Dedifferentiated amniotic fluid mesenchymal stem cell (primary cell): Measurements from ENCODE around the gene FAM124A.
"Not testable (repeated sequence)": the region's sequence is repeated elsewhere in the genome, so short reads cannot be mapped to it uniquely, and the experiment has no call there.

ENCODE experiments used
- DNase-seq: peaks from one replicate; pipeline ENCODE4 v3.0.0-alpha.2; 2016; ENCODE audit errors: extremely low spot score

FAM124A gene

GRCh38 chr13:51269039-51269438 is 46.8 kb downstream of the FAM124A start:
- DNase-seq: no peak

DNA sequence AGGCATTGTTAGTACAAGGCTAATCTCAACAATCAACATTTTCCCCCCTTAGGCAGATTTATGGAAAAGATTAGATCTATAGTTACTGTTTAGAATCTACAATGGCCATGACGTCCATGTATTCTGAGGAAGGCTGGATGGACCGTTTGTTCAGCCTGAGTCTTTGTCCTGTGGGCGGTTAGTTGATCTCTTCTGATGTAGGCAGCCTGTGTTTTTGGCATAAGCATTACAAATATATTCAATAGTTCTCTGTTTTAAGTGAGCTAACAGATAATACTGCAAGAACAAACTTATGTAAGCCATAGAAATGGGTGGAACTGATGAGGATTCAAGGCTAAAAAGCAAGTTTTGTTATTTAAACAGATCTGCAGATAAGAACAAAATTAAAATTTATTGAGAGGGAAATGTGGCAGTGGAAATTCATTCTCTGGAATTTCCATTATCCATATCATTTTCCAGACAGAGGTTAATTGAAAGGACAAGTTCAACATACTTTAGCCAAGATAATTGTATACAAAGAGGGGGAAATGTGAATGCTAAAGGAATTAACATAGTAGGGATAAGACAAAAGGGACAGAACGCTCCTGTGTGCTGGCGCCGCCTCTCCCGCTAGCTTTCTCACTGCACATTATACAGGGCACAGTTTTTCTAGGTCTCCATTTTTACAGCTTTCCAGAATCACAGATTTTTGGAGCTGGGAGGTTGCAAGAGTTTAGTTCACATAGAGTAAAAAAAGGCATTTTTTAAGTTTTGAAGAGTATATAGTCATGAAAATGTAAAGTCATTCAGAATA is 48.6 kb downstream of the FAM124A start:
- no peak for DNase-seq

DNA sequence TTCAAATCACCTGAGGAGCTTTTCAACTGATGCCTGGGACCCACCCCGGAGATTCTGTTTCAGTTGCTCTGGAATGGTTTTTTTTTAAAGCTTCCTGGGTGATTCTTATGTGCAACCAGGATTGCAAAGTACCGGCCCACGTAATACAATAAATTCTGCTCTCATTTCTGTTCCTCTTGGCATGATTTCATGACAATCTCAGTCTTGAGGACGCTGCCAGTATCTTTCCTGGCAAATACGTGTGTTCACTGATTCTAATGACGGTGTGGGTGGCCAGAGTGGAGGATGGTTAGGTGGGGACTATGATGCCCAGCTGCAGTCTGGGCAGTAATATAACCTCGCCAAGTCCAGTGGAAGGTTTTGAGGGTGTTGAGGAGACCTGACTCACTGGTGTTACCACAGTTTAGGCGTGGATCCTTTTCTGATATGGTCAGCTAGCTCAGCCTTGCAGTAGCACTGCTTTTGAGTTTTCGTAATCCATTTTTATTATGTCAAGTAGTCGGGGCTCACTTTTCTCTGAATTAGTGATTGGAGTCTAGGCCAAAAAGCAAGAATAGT is 49.4 kb downstream of the FAM124A start:
- no peak for DNase-seq

DNA sequence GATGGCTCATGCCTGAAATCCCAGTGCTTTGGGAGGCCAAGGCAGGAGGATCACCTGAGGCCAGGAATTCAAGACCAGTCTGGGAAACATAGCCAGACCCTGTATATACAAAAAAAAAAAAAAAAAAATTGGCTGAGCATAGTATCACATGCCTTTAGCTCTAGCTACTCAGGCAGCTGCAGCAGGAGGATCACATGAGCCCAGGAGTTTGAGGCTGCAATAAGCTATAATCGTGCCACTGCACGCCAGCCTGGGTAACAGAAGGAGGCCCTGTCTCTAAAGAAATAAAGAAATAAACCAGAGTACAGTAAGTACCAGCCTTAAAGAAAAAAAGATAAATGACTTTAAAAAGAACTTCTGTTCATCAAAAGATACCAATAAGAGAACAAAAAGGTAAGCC is 52.9 kb downstream of the FAM124A start:
- no peak for DNase-seq

DNA sequence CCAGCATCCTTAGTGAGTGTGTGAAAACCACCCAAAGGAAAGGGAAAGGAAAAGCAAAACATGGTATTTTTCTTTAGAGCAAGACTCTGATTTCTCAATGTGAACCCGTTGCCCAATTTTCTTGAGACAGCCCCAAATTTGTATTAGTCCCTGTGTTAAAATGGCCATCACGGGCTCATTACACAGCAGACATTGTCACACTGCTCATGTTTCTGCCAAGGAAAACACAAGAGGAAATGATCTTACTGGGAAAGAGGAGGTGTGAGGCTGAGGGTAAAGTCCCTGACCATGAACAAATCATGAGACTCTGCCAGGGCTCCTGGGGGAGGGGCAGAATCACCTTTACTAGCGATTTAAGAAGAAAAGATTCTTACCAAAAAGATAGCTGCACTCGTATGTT is 54.4 kb downstream of the FAM124A start:
- no peak for DNase-seq

- DNase-seq: no peak
Observed at GRCh38 chr13:51277928-51278327, 55.7 kb downstream of the FAM124A start.

GRCh38 chr13:51278426-51279130 is 56.4 kb downstream of the FAM124A start:
- DNase-seq: no peak

DNA sequence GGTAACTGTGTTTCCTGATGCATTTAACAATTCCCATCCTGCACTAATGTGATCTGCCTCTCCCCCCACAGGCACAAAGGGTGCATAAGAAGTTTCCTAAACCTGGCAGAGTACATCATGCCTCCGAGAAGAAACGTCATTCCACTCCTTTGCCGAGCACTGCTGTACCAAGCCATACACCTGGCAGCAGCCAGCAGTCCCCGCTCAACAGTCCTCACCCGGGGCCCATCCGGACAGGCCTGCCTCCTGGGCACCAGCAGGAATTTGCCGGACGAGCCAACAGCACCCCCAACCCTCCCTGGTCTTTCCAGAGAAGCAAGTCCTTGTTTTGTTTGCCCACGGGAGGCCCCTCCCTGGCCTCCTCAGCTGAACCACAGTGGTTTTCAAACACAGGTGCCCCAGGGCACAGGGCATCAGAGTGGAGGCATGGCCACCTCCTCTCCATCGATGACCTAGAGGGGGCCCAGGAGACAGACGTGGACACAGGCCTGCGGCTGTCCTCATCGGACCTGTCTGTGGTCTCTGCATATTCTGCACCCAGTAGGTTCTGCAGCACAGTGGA is 58.3 kb downstream of the FAM124A start:
- DNase-seq: no peak

DNA sequence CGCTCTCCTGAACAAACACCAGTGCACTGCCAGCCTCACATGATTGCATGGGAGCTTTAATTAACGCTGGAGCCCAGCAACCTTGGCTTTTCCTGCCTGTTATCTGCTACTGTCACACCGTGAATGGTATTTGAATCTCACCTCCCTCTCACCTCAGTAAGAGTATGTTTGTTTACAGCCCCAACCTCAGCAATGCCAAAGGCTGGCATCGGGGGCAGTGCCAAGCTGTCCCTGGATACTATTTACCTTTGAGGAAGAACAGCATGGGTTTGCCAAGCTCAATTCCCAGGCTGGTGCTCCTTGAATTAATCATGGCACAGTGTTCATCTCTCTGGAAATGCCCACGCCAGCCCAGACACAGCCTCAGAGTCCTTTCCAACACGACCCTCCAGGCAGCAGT is 60.1 kb downstream of the FAM124A start:
- no peak for DNase-seq

GRCh38 chr13:51282923-51283322 is 60.7 kb downstream of the FAM124A start:
- DNase-seq: not testable (repeated sequence)

DNA sequence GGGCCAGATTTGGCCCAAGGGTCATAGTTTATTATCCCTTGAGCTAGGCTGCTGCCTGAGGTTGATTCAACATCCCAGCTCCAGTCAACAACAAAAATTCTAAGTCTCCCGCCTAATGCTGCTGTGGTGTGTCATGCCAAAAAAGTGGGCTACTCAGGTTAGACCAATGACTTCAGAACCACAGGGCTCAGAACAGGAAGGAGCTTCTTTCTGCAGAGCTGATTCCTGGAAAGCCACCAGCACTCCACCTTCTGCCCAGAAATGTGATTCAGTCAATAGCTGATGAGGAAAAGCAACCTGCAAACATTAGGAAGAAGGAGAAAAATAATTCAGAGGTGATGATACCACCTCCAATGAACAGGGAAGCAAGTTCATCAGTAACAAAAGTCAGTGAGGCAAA is 61.2 kb downstream of the FAM124A start:
- no peak for DNase-seq

DNA sequence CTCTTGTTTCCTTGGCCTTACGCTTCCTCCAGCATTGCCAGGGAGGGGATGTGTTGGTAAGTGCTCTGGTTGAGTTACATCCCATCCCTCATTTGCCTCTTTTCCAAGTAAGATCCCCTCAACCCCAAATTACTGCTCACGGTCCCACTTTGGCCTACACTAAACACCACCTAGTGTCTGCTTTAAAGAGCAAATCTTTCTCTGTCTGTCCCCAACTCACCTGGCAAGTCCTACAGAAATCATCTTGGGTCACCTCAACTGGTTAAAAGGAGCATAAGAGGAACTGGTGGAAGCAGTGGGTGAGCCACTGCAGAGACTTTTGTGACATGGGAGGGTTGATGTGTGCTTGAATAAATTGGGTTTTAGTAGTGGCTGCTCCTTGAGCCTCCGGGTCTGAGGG is 62.1 kb downstream of the FAM124A start:
- no peak for DNase-seq

DNA sequence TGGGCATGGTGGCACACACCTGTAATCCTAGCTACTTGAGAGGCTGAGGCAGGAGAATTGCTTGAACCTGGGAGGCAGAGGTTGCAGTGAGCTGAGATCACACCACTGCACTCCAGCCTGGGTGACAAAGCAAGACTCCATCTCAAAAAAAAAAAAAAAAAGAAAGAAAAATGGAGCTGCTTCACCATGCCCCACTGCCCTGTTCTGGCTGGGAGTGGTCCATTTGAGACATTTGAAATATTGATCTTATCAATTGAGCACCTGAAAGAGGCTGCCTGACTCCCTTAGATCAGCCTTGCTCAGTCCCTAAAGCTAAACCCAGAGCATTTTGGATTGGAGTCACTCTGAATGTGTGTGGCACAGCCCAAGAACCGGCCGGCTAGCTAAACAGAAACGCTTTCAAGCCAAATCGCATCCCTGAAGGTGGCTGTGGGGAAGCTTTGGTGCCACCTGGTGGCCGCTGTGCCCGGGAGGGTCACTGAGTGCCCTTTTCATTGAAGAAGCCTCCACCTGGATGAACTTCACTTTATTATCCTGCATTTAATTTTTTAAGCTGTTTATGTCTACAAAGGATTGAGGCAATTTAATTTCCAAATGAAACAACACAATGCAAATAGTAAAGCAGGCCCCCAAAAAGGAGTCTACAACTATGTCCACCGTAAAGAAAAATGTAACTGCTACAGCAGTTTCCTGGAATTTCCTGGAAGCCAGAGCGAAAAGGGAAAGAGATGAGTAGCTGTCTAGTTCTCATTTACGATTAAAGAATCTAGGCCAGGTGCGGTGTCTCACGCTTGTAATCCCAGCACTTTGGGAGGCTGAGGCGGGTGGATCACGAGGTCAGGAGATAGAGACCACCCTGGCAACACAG is 64.2 kb downstream of the FAM124A start:
- peak; percentile 65 for DNase-seq

DNA sequence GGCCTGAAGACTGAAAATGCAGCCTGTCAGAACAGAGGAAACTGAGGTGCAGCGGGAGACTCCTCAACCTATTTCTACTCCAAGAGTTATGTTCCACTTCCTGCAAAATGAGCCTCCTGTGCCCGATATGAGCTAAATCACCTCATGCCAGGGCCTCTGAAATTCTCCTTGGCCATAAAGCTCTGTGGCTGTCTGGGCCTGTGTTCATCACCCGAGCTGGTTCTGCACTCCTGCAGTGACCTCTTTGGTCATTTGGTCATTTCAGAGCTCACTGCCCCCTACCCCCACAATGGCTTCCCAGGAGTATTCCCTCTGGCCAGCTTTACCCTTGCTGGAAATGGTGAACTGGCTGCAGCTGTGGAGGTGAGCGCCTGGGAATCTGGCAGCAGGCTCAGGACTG is 65.6 kb downstream of the FAM124A start:
- DNase-seq: no peak

DNA sequence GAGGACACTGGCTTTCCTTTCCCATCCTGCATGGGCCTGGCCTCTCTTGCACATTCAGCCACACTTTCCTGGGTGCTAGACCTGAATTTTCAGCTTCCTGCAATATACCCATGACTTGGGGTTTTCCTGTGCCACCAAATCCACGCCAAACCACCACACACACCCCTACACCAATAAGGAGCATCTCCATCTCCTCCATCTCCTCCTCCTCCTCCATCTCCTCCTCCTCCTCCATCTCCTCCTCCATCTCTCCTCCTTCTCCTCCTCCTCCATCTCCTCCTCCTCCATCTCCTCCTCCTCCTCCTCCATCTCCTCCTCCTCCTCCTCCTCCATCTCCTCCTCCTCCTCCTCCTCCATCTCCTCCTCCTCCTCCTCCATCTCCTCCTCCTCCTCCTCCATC is 66.1 kb downstream of the FAM124A start:
- not testable (repeated sequence) for DNase-seq

DNA sequence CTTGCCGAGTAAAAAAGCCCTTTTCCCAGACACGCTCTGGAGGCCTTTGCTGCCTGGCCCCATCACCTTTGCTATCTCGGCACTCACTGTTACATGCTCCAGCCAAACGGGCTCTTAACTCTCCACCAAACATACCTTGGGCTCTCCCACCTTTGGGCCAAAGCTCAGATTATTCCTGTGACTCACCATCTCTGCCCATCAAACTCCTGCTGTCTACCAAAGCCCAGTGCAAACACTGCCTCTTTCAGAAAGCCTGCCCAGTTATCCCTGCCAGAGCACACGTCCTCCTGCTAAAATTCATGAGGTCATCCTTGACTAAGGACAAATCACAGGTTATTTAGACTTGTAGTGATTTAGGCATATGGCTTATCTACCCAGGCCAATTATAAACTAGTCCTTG is 69.1 kb downstream of the FAM124A start:
- DNase-seq: no peak

- no peak for DNase-seq
Observed at GRCh38 chr13:51292000-51292565, 69.9 kb downstream of the FAM124A start.

DNA sequence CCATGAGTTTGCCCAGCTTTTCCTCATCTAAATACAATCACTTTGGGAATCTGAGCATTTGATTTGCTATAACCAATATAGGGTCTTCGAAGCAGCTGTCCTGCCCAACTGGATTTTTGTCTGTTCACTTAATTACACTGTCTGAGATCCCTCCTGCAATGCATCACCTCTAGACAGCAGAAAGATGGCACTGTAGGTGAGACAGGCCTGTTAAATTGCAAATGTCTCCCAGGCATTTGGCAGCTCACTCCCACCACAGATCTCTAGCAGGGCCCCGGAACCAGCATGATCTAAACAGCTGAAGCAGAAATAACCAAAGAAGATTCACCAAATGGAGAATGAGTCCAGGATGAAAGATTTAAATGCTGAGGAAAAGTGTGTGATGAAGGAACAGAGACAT is 75.4 kb downstream of the FAM124A start:
- DNase-seq: no peak

DNA sequence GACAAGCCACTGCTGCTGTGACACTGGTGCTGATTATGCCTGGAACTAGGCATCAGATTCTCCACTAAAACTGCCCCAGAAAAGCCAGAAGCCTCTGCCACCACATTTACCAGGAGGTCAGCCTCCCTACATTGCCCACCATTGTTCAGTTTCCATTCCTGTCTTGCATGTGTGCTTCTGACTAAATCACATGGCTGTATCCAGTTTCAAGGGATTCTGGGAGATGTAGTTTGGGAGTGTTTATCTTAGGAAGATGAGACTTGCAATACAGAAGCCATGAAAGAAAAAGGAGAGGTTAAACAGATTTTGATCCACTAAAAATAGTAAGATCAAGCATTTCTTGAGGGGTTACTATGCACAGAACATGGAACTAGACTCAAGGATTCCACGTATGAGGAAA is 76.6 kb downstream of the FAM124A start:
- DNase-seq: no peak

- DNase-seq: no peak
Observed at GRCh38 chr13:51303063-51303552, 80.9 kb downstream of the FAM124A start.

DNA sequence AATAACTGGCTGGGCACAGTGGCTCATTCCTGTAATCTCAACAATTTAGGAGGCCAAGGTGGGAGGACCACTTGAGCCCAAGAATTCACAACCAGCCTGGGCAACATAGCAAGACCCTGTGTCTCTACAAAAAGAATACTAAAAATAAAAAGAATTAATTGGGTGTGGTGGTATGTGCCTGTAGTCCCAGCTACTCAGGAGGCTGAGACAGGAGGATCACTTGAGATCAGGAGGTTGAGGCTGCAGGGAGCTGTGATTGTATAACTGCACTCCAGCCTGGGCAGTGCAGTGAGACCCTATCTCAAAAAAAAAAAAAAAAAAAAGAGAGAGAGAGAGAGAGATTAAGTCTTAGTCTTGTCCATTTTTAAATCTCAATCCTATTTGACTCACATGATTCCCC is 81.7 kb downstream of the FAM124A start:
- DNase-seq: no peak
